HG02642 (cell line): ENCODE data around the gene GAK.

Experiments
- ATAC-seq: cut with Tn5 transposase; IDR thresholded peaks from one replicate; pipeline ENCODE4 v1.9.1; 2021; ENCODE audit warnings: mild to moderate bottlenecking; ENCODE audit not compliant: unreplicated experiment, poor library complexity

The GAK gene

GRCh38 chr4:856225-856901 lies 75.8 kb downstream of the GAK start:
- no peak for ATAC-seq

GRCh38 chr4:855880-856224 lies 76.3 kb downstream of the GAK start:
- ATAC-seq = no peak

- no peak for ATAC-seq
Observed at GRCh38 chr4:854356-854755, 77.8 kb downstream of the GAK start.

GRCh38 chr4:853416-853781 lies 78.7 kb downstream of the GAK start:
- no peak for ATAC-seq

GRCh38 chr4:851701-852430 lies 80.2 kb downstream of the GAK start:
- no peak for ATAC-seq

GRCh38 chr4:850323-850945 lies 81.7 kb downstream of the GAK start:
- ATAC-seq = no peak

- no peak for ATAC-seq
Observed at GRCh38 chr4:849478-850175, 82.5 kb downstream of the GAK start.

- ATAC-seq = no peak
Observed at GRCh38 chr4:848803-849477, 83.2 kb downstream of the GAK start.

- ATAC-seq = no peak
Observed at GRCh38 chr4:848307-848691, 83.8 kb downstream of the GAK start.

- no peak for ATAC-seq
Observed at GRCh38 chr4:845836-846251, 86.3 kb downstream of the GAK start.

GRCh38 chr4:845233-845835 lies 86.8 kb downstream of the GAK start:
- ATAC-seq = no peak

- ATAC-seq = no peak
Observed at GRCh38 chr4:844752-845232, 87.3 kb downstream of the GAK start.

- ATAC-seq = no peak
Observed at GRCh38 chr4:839675-840443, 92.3 kb downstream of the GAK start.

GRCh38 chr4:837772-838171 lies 94.3 kb downstream of the GAK start:
- no peak for ATAC-seq

GRCh38 chr4:836750-837301 lies 95.3 kb downstream of the GAK start:
- ATAC-seq = no peak

- ATAC-seq = no peak
Observed at GRCh38 chr4:836003-836511, 96.1 kb downstream of the GAK start.

- ATAC-seq = no peak
Observed at GRCh38 chr4:835148-836002, 96.7 kb downstream of the GAK start.
